HG03066 (cell line): ENCODE measurements around the gene PRKCE.

ENCODE experiments used
- ATAC-seq: cut with Tn5 transposase; IDR thresholded peaks from one replicate; pipeline ENCODE4 v1.9.1; 2021; ENCODE audit warnings: low read depth; ENCODE audit not compliant: unreplicated experiment

The PRKCE gene

GRCh38 chr2:45921921-45922320 is 270.4 kb downstream of the PRKCE start:
- ATAC-seq: no peak

GRCh38 chr2:45922577-45922988 is 271.1 kb downstream of the PRKCE start:
- no peak for ATAC-seq

GRCh38 chr2:45923701-45924100 is 272.2 kb downstream of the PRKCE start:
- ATAC-seq: no peak

GRCh38 chr2:45925026-45925425 is 273.6 kb downstream of the PRKCE start:
- no peak for ATAC-seq

- ATAC-seq: no peak
Observed at GRCh38 chr2:45925636-45926366, 274.3 kb downstream of the PRKCE start.

- no peak for ATAC-seq
Observed at GRCh38 chr2:45928946-45929345, 277.5 kb downstream of the PRKCE start.

GRCh38 chr2:45929674-45930395 is 278.4 kb downstream of the PRKCE start:
- ATAC-seq: no peak

- ATAC-seq: no peak
Observed at GRCh38 chr2:45930396-45930792, 278.9 kb downstream of the PRKCE start.

- no peak for ATAC-seq
Observed at GRCh38 chr2:45932278-45932975, 281.0 kb downstream of the PRKCE start.

GRCh38 chr2:45935791-45936622 is 284.5 kb downstream of the PRKCE start:
- peak; percentile 83 for ATAC-seq

- no peak for ATAC-seq
Observed at GRCh38 chr2:45936623-45936979, 285.1 kb downstream of the PRKCE start.

GRCh38 chr2:45937990-45938389 is 286.5 kb downstream of the PRKCE start:
- ATAC-seq: no peak

GRCh38 chr2:45938649-45939511 is 287.4 kb downstream of the PRKCE start:
- no peak for ATAC-seq

- no peak for ATAC-seq
Observed at GRCh38 chr2:45941531-45942236, 290.2 kb downstream of the PRKCE start.

- ATAC-seq: no peak
Observed at GRCh38 chr2:45942237-45942738, 290.8 kb downstream of the PRKCE start.

GRCh38 chr2:45943219-45944044 is 292.0 kb downstream of the PRKCE start:
- ATAC-seq: no peak

- no peak for ATAC-seq
Observed at GRCh38 chr2:45944074-45944473, 292.6 kb downstream of the PRKCE start.

GRCh38 chr2:45945302-45945717 is 293.8 kb downstream of the PRKCE start:
- no peak for ATAC-seq
